ENCODE measurements around the gene XG. TPM values are rescaled to one million over a fixed set of nuclear protein-coding genes. Genes with fewer than 3 reads are reported as not detected.
"Not testable (repeated sequence)": the region's sequence is repeated elsewhere in the genome, so short reads cannot be mapped to it uniquely, and the experiment has no call there.

The XG gene, protein sequence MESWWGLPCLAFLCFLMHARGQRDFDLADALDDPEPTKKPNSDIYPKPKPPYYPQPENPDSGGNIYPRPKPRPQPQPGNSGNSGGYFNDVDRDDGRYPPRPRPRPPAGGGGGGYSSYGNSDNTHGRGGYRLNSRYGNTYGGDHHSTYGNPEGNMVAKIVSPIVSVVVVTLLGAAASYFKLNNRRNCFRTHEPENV
- polyA plus RNA-seq (ENCODE audit: insufficient read length) = 1.7 TPM

- not testable (repeated sequence) for DNase-seq (ENCODE audit: low read depth)
These were observed at the start of gene XG for GRCh38 chrX:2751874-2752300. Gene XG (plus strand): TSS chrX:2752040. CDS start chrX:2752275, 235 bp downstream.

GRCh38 chrX:2703991-2704369, 47.9 kb upstream of the XG start:
- no peak for DNase-seq (ENCODE audit: low read depth)

DNA sequence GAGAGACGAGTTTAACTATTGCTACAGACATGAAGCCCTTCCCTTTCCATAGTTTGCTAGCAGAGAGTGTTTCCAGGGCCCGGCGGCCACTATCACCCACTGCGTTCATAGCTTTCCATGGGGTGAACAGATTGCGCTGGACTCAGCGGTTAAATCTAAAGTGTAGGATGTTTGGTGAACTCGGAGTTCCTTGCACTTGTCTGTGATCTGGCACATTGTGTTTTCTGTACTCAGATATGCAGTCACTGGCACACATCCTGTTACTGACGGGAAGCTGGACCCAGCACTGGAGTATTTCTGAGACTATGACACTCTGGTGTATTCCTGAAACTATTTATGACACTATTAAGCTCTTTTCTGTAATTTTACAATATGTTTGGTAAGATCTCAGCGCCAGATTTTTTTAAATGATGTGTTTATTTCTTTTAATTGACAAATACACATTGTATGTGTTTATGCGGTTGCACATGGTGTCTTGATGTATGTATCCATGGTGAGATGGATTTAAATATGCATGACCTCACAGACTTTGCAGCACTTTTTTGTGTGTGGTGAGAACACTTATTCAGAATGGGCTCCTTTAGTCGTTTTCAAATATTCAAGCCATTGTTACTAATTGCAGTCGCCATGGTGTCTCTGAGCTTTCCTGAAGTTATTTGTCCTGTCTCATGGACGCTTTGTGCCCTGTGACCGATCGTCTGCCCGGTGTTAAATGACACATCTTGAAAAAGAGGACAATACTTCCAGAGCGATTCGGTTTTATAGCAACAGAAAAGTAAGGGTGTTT, 46.6 kb upstream of the XG start:
- no peak for DNase-seq (ENCODE audit: low read depth)

- DNase-seq (ENCODE audit: low read depth) = no peak
These were observed 44.5 kb upstream of the XG start for GRCh38 chrX:2707334-2707760.

GRCh38 chrX:2708021-2708420, 43.8 kb upstream of the XG start:
- DNase-seq (ENCODE audit: low read depth) = no peak

DNA sequence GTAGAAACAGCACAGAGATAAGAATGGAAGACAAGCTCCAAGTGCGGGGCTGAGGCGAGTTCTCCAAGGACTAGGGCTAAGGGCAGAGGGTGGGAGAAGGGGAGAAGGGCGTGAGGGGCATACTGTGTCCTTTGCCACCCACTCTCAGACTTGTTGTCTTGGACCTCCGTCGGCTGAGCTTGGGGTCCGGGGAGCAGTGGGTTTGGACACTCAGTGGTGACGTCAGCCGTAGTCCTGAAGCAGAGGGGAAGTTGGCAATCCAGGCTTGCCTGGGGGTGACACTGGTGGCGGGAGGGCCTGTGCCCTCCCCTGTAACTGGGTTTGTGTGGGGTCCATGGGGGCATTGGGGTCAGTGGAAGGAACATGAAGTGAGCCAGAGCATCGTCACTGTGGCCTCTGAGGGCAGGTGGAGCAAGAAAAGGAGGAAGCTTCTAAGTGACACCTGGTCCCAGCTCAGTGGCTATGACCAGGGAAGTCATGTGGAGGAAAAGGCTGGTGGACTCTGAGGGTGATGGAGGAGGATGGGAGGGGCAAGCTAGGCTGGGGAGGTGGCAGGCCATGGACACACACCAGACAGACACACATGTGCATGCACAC, 43.1 kb upstream of the XG start:
- DNase-seq (ENCODE audit: low read depth) = no peak

- DNase-seq (ENCODE audit: low read depth) = no peak
These were observed 42.3 kb upstream of the XG start for GRCh38 chrX:2709556-2709955.

GRCh38 chrX:2710041-2710840, 41.6 kb upstream of the XG start:
- no peak for DNase-seq (ENCODE audit: low read depth)

DNA sequence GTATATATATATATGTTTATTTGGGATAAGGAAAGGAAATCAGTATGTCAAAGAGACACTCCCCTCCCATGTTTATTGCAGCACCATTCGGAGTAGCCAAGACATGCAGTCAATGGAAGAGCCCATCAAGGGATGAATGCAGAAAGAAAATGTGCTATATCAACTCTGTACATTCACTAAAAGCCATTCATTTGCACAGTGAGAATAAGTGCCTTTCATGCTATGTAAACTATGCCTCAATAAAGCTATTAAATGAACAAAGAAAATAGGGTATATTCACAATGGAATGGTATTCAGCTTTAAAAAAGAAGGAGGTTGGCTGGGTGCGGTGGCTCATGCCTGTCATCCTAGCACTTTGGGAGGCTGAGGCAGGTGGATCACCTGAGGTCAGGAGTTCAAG, 40.4 kb upstream of the XG start:
- DNase-seq (ENCODE audit: low read depth) = no peak

- DNase-seq (ENCODE audit: low read depth) = no peak
These were observed 39.4 kb upstream of the XG start for GRCh38 chrX:2712428-2712827.

DNA sequence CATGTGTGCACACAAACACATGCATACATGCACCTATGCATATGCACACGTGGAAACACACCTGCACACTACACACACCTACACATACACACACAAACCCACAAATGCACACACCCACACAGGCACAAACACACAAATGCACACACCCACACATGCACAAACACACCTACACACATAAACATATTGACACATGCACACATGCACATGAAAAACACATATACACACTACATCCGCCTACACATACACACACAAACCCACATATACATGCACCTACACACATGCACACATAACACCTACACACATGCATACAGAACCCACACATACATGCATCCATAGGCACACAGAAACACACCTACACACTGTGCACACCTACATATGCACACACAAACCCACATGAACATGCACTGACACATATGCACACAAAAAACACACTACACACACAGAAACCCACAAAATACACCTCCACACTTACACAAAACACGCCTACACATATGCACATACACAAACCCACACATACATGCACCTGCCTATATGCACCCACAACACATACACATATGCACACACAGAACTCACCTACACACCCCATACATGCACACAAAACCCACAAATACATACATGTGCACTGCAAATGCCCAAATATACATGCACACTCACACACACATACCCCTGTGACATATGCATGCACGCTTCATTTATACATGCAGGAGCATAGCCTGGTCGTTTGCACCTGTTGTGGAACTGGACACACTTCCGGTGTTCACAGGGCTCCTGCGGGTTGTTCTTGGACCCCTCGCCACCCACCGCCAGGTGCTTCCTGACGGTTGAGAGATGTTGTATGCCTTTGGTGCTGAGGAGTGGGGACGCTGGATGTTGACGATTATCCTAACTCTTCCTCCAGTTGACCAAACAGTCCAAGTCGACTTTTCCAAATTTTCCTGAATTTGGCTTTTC, 38.7 kb upstream of the XG start:
- DNase-seq (ENCODE audit: low read depth) = no peak

DNA sequence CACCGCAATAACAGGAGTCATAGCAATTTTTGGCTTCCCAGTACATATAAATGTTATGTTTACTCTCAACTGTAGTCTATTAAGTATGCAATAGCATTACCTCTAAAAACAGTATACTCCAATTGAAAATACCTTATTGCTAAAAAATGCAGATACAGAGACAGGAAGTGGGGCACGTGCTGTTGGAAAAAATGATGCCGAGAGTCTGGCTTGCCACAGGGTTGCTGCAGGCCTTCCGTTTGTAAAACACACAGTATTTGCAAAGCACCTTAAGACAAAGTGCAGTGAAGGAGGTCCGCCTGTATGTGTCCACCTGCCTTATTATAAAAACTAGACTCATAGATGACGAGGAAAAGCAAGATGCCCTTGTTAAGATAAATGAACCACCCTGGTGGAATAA, 37.3 kb upstream of the XG start:
- no peak for DNase-seq (ENCODE audit: low read depth)

DNA sequence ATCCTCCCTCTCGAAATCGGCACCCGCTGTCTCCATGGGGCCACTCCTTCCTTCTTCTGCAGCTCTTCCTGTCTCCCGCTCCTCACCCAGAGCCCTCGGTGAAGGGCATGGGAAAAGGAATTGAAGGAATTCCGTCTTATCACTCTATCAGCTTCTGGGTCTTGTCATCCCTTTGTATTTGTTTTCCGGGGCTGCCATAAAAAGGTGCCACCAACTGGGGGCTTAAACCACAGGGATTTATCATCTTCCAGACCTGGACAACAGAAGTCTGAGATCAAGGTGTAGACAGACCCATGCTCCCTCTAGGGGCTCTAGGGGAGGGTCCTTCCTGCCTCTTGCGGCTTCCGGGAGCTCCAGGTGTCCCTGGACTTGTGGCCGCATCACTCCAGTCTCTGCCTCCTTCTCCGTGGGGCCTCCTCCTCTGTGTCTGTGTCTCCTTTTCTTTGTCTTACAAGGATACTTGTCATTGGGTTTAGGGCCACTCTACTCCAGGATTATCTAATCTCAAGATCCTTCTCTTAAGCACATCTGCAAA, 36.7 kb upstream of the XG start:
- DNase-seq (ENCODE audit: low read depth) = no peak

DNA sequence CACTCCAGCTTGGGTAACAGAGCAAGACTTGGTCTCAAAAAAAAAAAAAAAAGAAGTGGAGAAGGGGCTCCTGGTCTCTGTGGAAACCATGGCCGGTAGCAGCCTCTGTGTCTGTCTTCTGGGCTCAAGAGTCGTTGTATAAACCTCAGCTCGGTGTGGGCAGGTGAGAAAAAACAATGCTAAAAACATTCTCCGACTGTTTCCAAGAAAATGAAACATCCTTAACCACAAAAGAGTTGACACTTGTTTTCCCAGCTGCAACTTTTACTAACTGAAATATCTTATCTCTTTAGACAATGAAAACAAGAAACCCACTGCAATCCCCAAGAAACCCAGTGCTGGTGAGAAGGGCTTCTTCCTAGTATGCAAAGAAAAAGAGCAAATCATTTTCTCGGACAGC, 34.5 kb upstream of the XG start:
- no peak for DNase-seq (ENCODE audit: low read depth)

- DNase-seq (ENCODE audit: low read depth) = no peak
These were observed 33.0 kb upstream of the XG start for GRCh38 chrX:2718821-2719220.

GRCh38 chrX:2719774-2720447, 31.9 kb upstream of the XG start:
- no peak for DNase-seq (ENCODE audit: low read depth)

DNA sequence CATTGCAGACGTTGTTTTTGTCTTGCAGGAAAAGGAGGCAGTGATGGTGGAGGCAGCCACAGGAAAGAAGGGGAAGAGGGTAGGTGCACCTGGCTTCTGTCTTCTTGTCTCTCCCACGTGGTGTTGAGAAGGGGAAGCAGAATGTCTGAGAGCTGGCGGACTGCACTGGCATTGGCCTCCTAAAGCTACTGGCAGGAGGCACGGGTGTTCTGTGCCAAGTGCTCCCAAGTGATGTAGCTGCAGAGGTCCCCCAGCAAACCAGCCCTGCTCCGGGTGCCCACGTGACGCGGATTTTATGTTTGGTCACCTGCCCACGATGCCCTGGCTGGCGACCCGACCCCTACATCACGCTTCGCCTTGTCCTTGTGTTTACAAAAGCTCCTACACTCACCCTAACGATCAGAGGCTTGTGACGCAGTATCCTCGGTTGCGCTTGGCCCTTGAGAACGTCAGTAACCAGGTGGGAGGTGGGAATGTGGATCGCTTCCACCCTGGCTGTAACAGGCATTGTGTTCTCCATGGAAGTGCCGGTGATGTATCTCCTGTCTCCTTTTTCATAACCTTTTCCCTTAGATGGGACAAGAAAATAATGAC, 28.5 kb upstream of the XG start:
- no peak for DNase-seq (ENCODE audit: low read depth)

DNA sequence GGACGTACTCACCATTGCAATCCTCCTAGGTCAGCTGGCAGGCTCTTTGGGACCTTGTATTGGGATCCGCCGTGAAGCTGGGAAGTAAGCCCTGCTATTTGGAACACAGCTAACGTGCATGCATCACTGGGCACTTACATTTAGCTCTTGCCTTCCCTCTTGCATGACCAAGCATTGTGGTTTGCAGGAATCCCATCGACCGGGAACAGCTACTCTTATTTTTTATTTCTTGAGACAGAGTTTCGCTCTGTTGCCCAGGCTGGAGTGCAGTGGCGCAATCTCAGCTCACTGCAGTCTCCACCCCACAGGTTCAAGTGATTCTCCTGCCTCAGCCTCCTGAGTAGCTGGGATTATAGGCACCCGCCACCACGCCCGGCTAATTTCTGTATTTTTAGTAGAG, 24.6 kb upstream of the XG start:
- not testable (repeated sequence) for DNase-seq (ENCODE audit: low read depth)

DNA sequence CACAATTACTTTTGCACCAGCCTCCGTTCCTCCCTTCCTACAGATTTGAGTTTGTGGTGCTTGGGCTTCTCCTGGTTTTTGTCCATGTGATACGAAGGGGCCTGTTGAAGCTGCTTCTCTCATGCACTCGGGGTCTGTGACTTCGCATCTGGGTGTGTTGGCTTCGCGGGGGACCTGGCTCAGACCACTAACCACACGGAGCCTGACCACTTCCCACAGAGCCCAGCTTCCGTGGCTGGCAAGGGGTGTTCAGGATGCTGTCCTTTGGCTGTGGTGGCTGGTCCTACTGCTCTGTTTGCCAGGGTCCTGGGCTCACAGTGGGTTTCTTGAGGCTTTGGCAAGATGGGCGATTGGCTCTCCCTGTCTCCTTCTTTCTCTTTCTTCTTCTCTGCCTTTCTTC, 19.8 kb upstream of the XG start:
- DNase-seq (ENCODE audit: low read depth) = no peak

- no peak for DNase-seq (ENCODE audit: low read depth)
These were observed 19.2 kb upstream of the XG start for GRCh38 chrX:2732649-2733048.
